Measurements from ENCODE around the gene PPT1.

PPT1 gene

GRCh38 chr1:40067851-40068250 lies 29.2 kb downstream of the PPT1 start:
- peak in 1 of 2 donors; percentile 24 for DNase-seq (ENCODE audit: low read depth in 2 of 2)

GRCh38 chr1:40067023-40067422 lies 30.0 kb downstream of the PPT1 start:
- DNase-seq (ENCODE audit: low read depth in 2 of 2), result peak in 1 of 2 donors; percentile 64

More at GRCh38 chr1:40067851-40068250, 29.2 kb downstream of the PPT1 start:
- no peak for TF ChIP-seq CTCF (IDR thresholded peaks at IDR 0.05; ENCODE audit: low read depth, low read length)
- no peak overlapping the region for H3K4me3 ChIP-seq (replicated peaks in 1 of 2; ENCODE audit: low read depth in 2 of 2, low read length in 2 of 2)

GRCh38 chr1:40064797-40065499 lies 32.1 kb downstream of the PPT1 start:
- H3K4me3 ChIP-seq (replicated peaks in 1 of 2; ENCODE audit: low read depth in 2 of 2, low read length in 2 of 2), result no peak overlapping the region
- peak in 1 of 2 donors; percentile 43 for DNase-seq (ENCODE audit: low read depth in 2 of 2)
- no peak for TF ChIP-seq CTCF (IDR thresholded peaks at IDR 0.05; ENCODE audit: low read depth, low read length)

More at GRCh38 chr1:40067023-40067422, 30.0 kb downstream of the PPT1 start:
- TF ChIP-seq CTCF (IDR thresholded peaks at IDR 0.05; ENCODE audit: low read depth, low read length), result no peak
- no peak overlapping the region for H3K4me3 ChIP-seq (replicated peaks in 1 of 2; ENCODE audit: low read depth in 2 of 2, low read length in 2 of 2)

- DNase-seq (ENCODE audit: low read depth in 2 of 2), result no peak
- TF ChIP-seq CTCF (IDR thresholded peaks at IDR 0.05; ENCODE audit: low read depth, low read length), result no peak
- no peak overlapping the region for H3K4me3 ChIP-seq (replicated peaks in 1 of 2; ENCODE audit: low read depth in 2 of 2, low read length in 2 of 2)
Observed at GRCh38 chr1:40059960-40060750, 36.9 kb downstream of the PPT1 start.

GRCh38 chr1:40059338-40059959 lies 37.6 kb downstream of the PPT1 start:
- DNase-seq (ENCODE audit: low read depth in 2 of 2), result peak; percentile 76 to 86
- peak; percentile 8 for TF ChIP-seq CTCF (IDR thresholded peaks at IDR 0.05; ENCODE audit: low read depth, low read length)
- H3K4me3 ChIP-seq (replicated peaks in 1 of 2; ENCODE audit: low read depth in 2 of 2, low read length in 2 of 2), result peak overlapping the region in 1 of 2 donors; percentile 9

GRCh38 chr1:40058453-40059337 lies 38.4 kb downstream of the PPT1 start:
- peak in 1 of 2 donors; percentile 22 for DNase-seq (ENCODE audit: low read depth in 2 of 2)

More at GRCh38 chr1:40058453-40059337, 38.4 kb downstream of the PPT1 start:
- no peak for TF ChIP-seq CTCF (IDR thresholded peaks at IDR 0.05; ENCODE audit: low read depth, low read length)
- no peak overlapping the region for H3K4me3 ChIP-seq (replicated peaks in 1 of 2; ENCODE audit: low read depth in 2 of 2, low read length in 2 of 2)
